Panc1 (cell line): Measurements from ENCODE around the gene PTGFRN. TPM values are rescaled to one million over a fixed set of nuclear protein-coding genes. Genes with fewer than 3 reads are reported as not detected.

Experiments
- ATAC-seq: fragments of 200-7000 bp; cut with Tn5 transposase; 2 replicates; pipeline ENCODE4 v1.9.1; 2020; ENCODE audit warnings: mild to moderate bottlenecking, moderate library complexity
- BruUV-seq: library from RNA; stranded (reverse); fragments of 400-500 nt; replicated peaks from 2 replicates; lab custom pipeline; 2021; lab: Mats Ljungman, UMichigan
- CTCF ChIA-PET: fragments of 300-600 bp; sonication (Branson Sonifier 250); formaldehyde crosslinking; loops from one replicate; lab custom pipeline; 2022; ENCODE audit warnings: antibody characterized with exemption; lab: Charles Lee
- POLR2A ChIA-PET: fragments of 300-600 bp; sonication (Branson Sonifier 250); formaldehyde crosslinking; loops from one replicate; lab custom pipeline; 2022; ENCODE audit warnings: antibody characterized with exemption; lab: Charles Lee
- DNase-seq: peaks from one replicate; pipeline ENCODE4 v3.0.0-alpha.2; 2010; ENCODE audit warnings: low read depth, low spot score
- H3K27ac ChIP-seq: 2 replicates; pipeline ENCODE4 v1.5.1; 2011; ENCODE audit warnings: mild to moderate bottlenecking, low read length, inconsistent platforms
- H3K27me3 ChIP-seq: fragments of 200-500 bp; sonication (Bioruptor generic); 2 replicates; pipeline ENCODE4 v1.6.0; 2014; ENCODE audit warnings: low read length, inconsistent platforms; ENCODE audit not compliant: control insufficient read depth, insufficient read depth
- H3K36me3 ChIP-seq: fragments of 200-500 bp; sonication (Bioruptor generic); 2 replicates; pipeline ENCODE4 v1.5.1; 2014; ENCODE audit warnings: inconsistent platforms, mild to moderate bottlenecking, low read length, moderate library complexity; ENCODE audit not compliant: control insufficient read depth, insufficient read depth
- H3K4me1 ChIP-seq: 2 replicates; pipeline ENCODE4 v1.5.1; 2011; ENCODE audit warnings: inconsistent platforms, mild to moderate bottlenecking, low read length, moderate library complexity; ENCODE audit not compliant: control insufficient read depth, insufficient read depth
- H3K4me3 ChIP-seq, 2 experiments: 2 replicates each; pipeline ENCODE4 v1.5.1; 2011 to 2012; ENCODE audit warnings: low read depth in 2 of 2, low read length in 2 of 2, mild to moderate bottlenecking in 2 of 2, inconsistent platforms in 1 of 2, moderate library complexity in 1 of 2
- H3K9me3 ChIP-seq: fragments of 200-500 bp; sonication (Bioruptor generic); 2 replicates; pipeline ENCODE4 v1.5.1; 2014; ENCODE audit warnings: low read depth, mild to moderate bottlenecking, inconsistent platforms, low read length, moderate library complexity; ENCODE audit not compliant: control insufficient read depth, insufficient read depth
- POLR2AphosphoS5 ChIP-seq: IDR thresholded peaks from 2 replicates; pipeline ENCODE4 v1.6.1; 2012; ENCODE audit warnings: mild to moderate bottlenecking, low read depth, low read length, moderate library complexity
- SIN3A ChIP-seq: IDR thresholded peaks from 2 replicates; pipeline ENCODE4 v1.6.1; 2012; ENCODE audit warnings: low read depth, mild to moderate bottlenecking, low read length, moderate library complexity, borderline replicate concordance; ENCODE audit not compliant: insufficient read depth
- TCF7L2 ChIP-seq: IDR thresholded peaks from 2 replicates; pipeline ENCODE4 v1.6.1; 2011; ENCODE audit warnings: mild to moderate bottlenecking, low read depth, low read length, inconsistent platforms
- in situ Hi-C: cut with HindIII; loops from 2 replicates; pipeline ENCODE4 v1.10.0; 2016; ENCODE audit warnings: low sequenced_read_pairs, low pct_unique_long_range_greater_than_20kb
- intact Hi-C: fragments of 100-400 bp; cut with micrococcal nuclease; formaldehyde crosslinking; loops from one replicate; pipeline ENCODE4 v1.10.0; 2022; ENCODE audit not compliant: unreplicated experiment
- total RNA-seq: library from RNA; stranded (reverse); gene quantifications from one replicate; pipeline ENCODE4 v1.2.1, GENCODE V29; 2021; ENCODE audit not compliant: unreplicated experiment
- TF ChIP-seq, protein P1 (sequence below), 2 experiments: IDR thresholded peaks; 2 replicates each; pipeline ENCODE4 v1.6.1; 2011 to 2012; ENCODE audit warnings: low read depth in 2 of 2, control low read depth in 1 of 2, low read length in 1 of 2, mild to moderate bottlenecking in 1 of 2, moderate library complexity in 1 of 2; ENCODE audit not compliant: insufficient read depth in 1 of 2
- TF ChIP-seq, protein P2 (sequence below): fragments of 450-650 bp; IDR thresholded peaks from 2 replicates; pipeline ENCODE4 v1.5.1; 2017; ENCODE audit warnings: mild to moderate bottlenecking

PTGFRN gene
- total RNA-seq, 1 experiment from 2014 or later, result 5.2 TPM

DNA sequence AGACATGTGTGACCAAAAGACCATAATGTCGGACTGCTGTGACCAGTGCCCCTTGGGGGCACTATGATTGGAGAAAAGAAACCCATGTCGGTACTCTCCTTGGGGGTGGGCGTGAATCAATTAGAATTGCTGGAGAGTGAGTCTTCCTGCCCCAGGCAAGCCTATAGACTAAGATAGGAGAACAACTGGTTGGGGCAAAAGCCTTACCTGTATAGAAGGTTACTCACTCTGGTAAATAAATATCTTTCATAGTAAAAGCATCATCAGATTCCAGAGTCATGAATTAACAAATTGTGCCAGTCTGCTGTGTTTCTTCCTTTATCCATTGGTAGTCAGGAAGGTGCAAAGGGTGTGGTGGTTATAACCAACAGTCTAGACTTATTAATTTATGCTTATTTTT lies 2.9 kb upstream of the PTGFRN start:
- Histone ChIP-seq H3K9me3 (no peaks in the 10 kb centered on the region), H3K4me1 (no peaks in the 10 kb centered on the region), H3K27me3 (peaks cover 2% of the 10 kb centered on the region; the same call in 1 of the 2 replicates), H3K27ac (no peak overlapping the region), H3K36me3 (no peaks in the 10 kb centered on the region; the same call in 1 of the 2 replicates), H3K4me3 (no peak overlapping the region)
- TF ChIP-seq TCF7L2, result no peak
- TF ChIP-seq, protein P1, sequence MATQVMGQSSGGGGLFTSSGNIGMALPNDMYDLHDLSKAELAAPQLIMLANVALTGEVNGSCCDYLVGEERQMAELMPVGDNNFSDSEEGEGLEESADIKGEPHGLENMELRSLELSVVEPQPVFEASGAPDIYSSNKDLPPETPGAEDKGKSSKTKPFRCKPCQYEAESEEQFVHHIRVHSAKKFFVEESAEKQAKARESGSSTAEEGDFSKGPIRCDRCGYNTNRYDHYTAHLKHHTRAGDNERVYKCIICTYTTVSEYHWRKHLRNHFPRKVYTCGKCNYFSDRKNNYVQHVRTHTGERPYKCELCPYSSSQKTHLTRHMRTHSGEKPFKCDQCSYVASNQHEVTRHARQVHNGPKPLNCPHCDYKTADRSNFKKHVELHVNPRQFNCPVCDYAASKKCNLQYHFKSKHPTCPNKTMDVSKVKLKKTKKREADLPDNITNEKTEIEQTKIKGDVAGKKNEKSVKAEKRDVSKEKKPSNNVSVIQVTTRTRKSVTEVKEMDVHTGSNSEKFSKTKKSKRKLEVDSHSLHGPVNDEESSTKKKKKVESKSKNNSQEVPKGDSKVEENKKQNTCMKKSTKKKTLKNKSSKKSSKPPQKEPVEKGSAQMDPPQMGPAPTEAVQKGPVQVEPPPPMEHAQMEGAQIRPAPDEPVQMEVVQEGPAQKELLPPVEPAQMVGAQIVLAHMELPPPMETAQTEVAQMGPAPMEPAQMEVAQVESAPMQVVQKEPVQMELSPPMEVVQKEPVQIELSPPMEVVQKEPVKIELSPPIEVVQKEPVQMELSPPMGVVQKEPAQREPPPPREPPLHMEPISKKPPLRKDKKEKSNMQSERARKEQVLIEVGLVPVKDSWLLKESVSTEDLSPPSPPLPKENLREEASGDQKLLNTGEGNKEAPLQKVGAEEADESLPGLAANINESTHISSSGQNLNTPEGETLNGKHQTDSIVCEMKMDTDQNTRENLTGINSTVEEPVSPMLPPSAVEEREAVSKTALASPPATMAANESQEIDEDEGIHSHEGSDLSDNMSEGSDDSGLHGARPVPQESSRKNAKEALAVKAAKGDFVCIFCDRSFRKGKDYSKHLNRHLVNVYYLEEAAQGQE (IDR thresholded peaks at IDR 0.05; ENCODE audit: insufficient read depth in 1 of 2, low read depth in 2 of 2, low read length in 1 of 2), result no peak
- TF ChIP-seq, protein P2, sequence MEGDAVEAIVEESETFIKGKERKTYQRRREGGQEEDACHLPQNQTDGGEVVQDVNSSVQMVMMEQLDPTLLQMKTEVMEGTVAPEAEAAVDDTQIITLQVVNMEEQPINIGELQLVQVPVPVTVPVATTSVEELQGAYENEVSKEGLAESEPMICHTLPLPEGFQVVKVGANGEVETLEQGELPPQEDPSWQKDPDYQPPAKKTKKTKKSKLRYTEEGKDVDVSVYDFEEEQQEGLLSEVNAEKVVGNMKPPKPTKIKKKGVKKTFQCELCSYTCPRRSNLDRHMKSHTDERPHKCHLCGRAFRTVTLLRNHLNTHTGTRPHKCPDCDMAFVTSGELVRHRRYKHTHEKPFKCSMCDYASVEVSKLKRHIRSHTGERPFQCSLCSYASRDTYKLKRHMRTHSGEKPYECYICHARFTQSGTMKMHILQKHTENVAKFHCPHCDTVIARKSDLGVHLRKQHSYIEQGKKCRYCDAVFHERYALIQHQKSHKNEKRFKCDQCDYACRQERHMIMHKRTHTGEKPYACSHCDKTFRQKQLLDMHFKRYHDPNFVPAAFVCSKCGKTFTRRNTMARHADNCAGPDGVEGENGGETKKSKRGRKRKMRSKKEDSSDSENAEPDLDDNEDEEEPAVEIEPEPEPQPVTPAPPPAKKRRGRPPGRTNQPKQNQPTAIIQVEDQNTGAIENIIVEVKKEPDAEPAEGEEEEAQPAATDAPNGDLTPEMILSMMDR, result no peak
- no peak for TF ChIP-seq POLR2AphosphoS5
- TF ChIP-seq SIN3A, result no peak
- ATAC-seq (no peak), DNase-seq (no peak)
- intact Hi-C loops (no loop called here), in situ Hi-C loops (no loop called here)
- CTCF ChIA-PET, result no interaction called here
- no TSS peak for BruUV-seq
- POLR2A ChIA-PET, result no interaction called here

DNA sequence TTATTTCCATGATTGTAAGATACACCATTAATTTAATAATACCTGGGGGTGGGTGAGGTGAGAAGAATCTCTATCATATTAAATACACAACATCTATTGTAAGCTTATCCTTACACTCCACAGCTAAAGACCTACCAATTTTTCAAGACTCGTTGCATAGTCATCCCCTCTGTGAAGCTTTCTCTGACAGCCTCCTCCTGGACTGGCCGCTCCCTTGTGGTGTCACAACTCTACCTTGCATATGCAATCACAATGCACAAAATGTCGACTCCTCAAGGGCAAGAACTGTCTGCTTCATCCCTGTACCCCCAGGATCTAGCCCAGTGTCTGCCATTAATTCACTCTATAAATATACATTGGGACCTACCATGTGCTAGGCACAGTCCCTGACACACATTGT lies 2.4 kb upstream of the PTGFRN start:
- POLR2A ChIA-PET, result no interaction called here

More for the DNA sequence above, 2.4 kb upstream of the PTGFRN start:
- in situ Hi-C loops, result no loop called here
- intact Hi-C loops, result no loop called here
- no TSS peak for BruUV-seq
- CTCF ChIA-PET, result no interaction called here
- TF ChIP-seq POLR2AphosphoS5 (no peak), TCF7L2 (no peak), SIN3A (no peak)
- TF ChIP-seq, protein P1 (IDR thresholded peaks at IDR 0.05; ENCODE audit: insufficient read depth in 1 of 2, low read depth in 2 of 2, low read length in 1 of 2), result no peak
- TF ChIP-seq, protein P2, result no peak
- Histone ChIP-seq H3K27me3 (peaks cover 2% of the 10 kb centered on the region; the same call in 1 of the 2 replicates), H3K4me1 (no peaks in the 10 kb centered on the region), H3K27ac (no peak overlapping the region), H3K4me3 (no peak overlapping the region), H3K36me3 (no peaks in the 10 kb centered on the region; the same call in 1 of the 2 replicates), H3K9me3 (no peaks in the 10 kb centered on the region)
- ATAC-seq (no peak), DNase-seq (no peak)
